Kidney (tissue), 14 donors: ENCODE data around the gene PUS3. TPM values are rescaled to one million over a fixed set of nuclear protein-coding genes. Genes with fewer than 3 reads are reported as not detected.

ENCODE experiments used
- DNase-seq, 5 donors: peaks; one replicate each; pipeline ENCODE4 v3.0.0-alpha.2; 2013 to 2020
- FAIRE-seq: peaks from 2 replicates; lab custom pipeline; 2012; peaks lifted over from hg19 to GRCh38; lab: Jason Lieb, UNC
- H3K27ac ChIP-seq, 2 donors: one replicate each; pipeline ENCODE4 v1.7.0; 2013; ENCODE audit warnings: low read depth in 2 of 2, low read length in 2 of 2, inconsistent platforms in 1 of 2
- H3K27me3 ChIP-seq: one replicate; pipeline ENCODE4 v1.7.1; 2013; ENCODE audit warnings: low read length, inconsistent platforms; ENCODE audit not compliant: control insufficient read depth, insufficient read depth
- H3K36me3 ChIP-seq, 3 donors: one replicate each; pipeline versions ENCODE4 v1.7.0 to v1.7.1; 2013; ENCODE audit warnings: low read length in 3 of 3, control low read depth in 1 of 3, inconsistent platforms in 1 of 3; ENCODE audit not compliant: insufficient read depth in 3 of 3, control insufficient read depth in 2 of 3
- H3K4me1 ChIP-seq, 3 donors: one replicate each; pipeline versions ENCODE4 v1.7.0 to v1.7.1; 2013; ENCODE audit warnings: low read length in 3 of 3, inconsistent platforms in 1 of 3, low read depth in 1 of 3; ENCODE audit not compliant: control insufficient read depth in 2 of 3, insufficient read depth in 2 of 3
- H3K4me3 ChIP-seq, 3 donors: one replicate each; pipeline versions ENCODE4 v1.7.0 to v1.8.1; 2013; ENCODE audit warnings: low read length in 3 of 3, control low read depth in 1 of 3, inconsistent platforms in 1 of 3
- H3K9ac ChIP-seq, 3 donors: one replicate each; pipeline versions ENCODE4 v1.7.0 to v1.7.1; 2013; ENCODE audit warnings: low read length in 3 of 3, control low read depth in 1 of 3, inconsistent platforms in 1 of 3
- H3K9me3 ChIP-seq, 3 donors: one replicate each; pipeline versions ENCODE4 v1.7.0 to v1.7.1; 2013; ENCODE audit warnings: low read length in 3 of 3, control low read depth in 1 of 3, inconsistent platforms in 1 of 3; ENCODE audit not compliant: control insufficient read depth in 2 of 3, insufficient read depth in 1 of 3
- CTCF ChIP-seq: IDR thresholded peaks from 3 replicates; pipeline ENCODE4 v1.5.1; 2012; ENCODE audit warnings: mild to moderate bottlenecking, moderate library complexity, borderline replicate concordance; ENCODE audit not compliant: insufficient read depth; ENCODE audit errors: extremely low read depth
- intact Hi-C: fragments of 100-400 bp; cut with DNase I; formaldehyde crosslinking; loops from one replicate; pipeline ENCODE4 v1.11.1; 2022
- polyA plus RNA-seq: library from polyadenylated mRNA; stranded (reverse); fragments of 350-450 nt; fragmentation: Illumina TruSeq; extraction: RNeasy Lipid Tissue Mini Kit (QIAGEN cat#74804); gene quantifications from one replicate; pipeline ENCODE4 v1.2.3, GENCODE V29; 2014; ENCODE audit warnings: low read depth, low replicate concordance; ENCODE audit not compliant: insufficient read depth
- total RNA-seq: library from RNA; stranded (reverse); fragmentation: NEBNext Ultra II Directional; extraction: Animal tissue kit (Norgen Biotek cat#: 25700); gene quantifications from one replicate; pipeline ENCODE4 v1.2.1, GENCODE V29; 2021
- donor health status: control.
- donor health status: control.
- donor health status: control.
- donor health status: control.
- donor health status: control.
- donor health status: DM: yes; HTN: yes; CAD: no.
- donor health status: Normal renal cell carcinoma (clear cell type).

The PUS3 gene
- total and polyA plus RNA-seq, 2 donors from 2014 or later, result 9.4 to 9.9 TPM

GRCh38 chr11:125931116-125931515 is 28.1 kb upstream of the PUS3 start:
- Histone ChIP-seq H3K4me1 (no peaks in the 10 kb centered on the region), H3K4me3 (no peak overlapping the region), H3K36me3 (no peaks in the 10 kb centered on the region), H3K9ac (no peak overlapping the region), H3K27ac (no peak overlapping the region), H3K9me3 (no peaks in the 10 kb centered on the region), H3K27me3 (no peaks in the 10 kb centered on the region)
- FAIRE-seq (no peak), DNase-seq (no peak)
- intact Hi-C loops, result loop anchor here (5.0 kb wide), 1 partner anchor 251 kb away; no protein-coding TSS in a partner anchor
- no peak for TF ChIP-seq CTCF

DNA sequence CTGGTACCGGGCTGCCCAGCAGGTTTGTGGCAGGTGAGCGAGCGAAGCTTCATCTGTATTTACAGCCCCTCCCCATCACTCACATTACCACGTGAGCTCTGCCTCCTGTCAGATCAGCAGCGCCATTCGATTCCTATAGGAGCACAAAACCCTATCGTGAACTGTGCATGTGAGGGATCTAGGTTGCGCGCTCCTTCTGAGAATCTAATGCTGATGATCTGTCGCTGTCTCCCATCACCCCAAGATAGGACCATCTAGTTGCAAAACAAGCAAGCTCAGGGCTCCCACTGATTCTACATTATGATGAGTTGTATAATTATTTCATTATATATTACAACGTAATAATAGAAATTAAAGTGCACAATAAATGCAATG is 27.1 kb upstream of the PUS3 start:
- no peaks in the 10 kb centered on the region for H3K27me3 ChIP-seq
- FAIRE-seq, result no peak
- no peak overlapping the region for H3K9ac ChIP-seq
- intact Hi-C loops, result loop anchor here (5.0 kb wide), 1 partner anchor 252 kb away; no protein-coding TSS in a partner anchor
- no peak overlapping the region for H3K4me3 ChIP-seq
- H3K27ac ChIP-seq, result no peak overlapping the region
- DNase-seq, result no peak
- H3K4me1 ChIP-seq, result no peaks in the 10 kb centered on the region
- H3K36me3 ChIP-seq, result no peaks in the 10 kb centered on the region
- TF ChIP-seq CTCF, result no peak
- no peaks in the 10 kb centered on the region for H3K9me3 ChIP-seq

DNA sequence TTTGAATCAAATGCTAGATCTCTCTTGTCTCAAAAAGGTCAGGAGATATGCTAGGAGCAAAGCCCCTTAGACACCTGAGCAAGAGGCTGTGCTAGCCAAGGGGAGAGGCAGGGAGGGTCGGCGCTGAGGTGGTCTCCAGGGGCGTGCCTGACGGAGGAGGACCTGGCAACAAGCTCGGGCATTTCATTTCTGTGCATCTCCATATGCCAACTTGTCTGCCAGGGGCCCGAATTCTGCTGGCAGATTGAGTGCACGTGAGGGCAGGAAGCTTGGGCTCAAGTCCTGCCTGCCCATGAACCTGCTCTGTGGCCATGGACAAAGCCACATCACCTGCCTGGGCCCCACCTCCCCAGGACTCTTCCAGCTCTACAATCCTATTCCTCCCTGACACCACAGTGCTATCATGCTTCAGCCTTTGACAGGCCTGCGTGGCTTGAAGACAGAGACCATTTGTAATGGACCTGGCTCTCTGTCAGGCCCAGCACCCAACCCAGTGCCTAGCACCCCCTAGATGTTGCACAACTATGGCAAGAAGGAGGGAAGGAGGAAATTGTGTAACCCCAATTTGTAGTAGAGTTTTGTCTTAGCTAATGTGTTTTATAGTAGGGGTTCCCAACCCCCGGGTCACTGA is 26.6 kb upstream of the PUS3 start:
- Histone ChIP-seq H3K27ac (no peak overlapping the region), H3K27me3 (no peaks in the 10 kb centered on the region), H3K36me3 (no peaks in the 10 kb centered on the region), H3K9me3 (no peaks in the 10 kb centered on the region), H3K9ac (no peak overlapping the region), H3K4me1 (no peaks in the 10 kb centered on the region), H3K4me3 (no peak overlapping the region)
- DNase-seq, result no peak
- no peak for TF ChIP-seq CTCF
- no peak for FAIRE-seq
- intact Hi-C loops, result loop anchor here (5.0 kb wide), 1 partner anchor 253 kb away; no protein-coding TSS in a partner anchor
